Esophagus squamous epithelium (tissue), 5 donors: ENCODE data around the gene EMC6. TPM values are rescaled to one million over a fixed set of nuclear protein-coding genes. Genes with fewer than 3 reads are reported as not detected.

Experiments
- DNase-seq: peaks from one replicate; lab custom pipeline; 2025; lab: John Stamatoyannopoulos, UW
- H3K27ac ChIP-seq, 4 donors: fragments of 200-600 bp; sonication (generic); one replicate each; pipeline ENCODE4 v1.5.1; 2016 to 2019; ENCODE audit warnings: mild to moderate bottlenecking in 1 of 4
- H3K27me3 ChIP-seq, 4 donors: fragments of 200-600 bp; sonication (generic); 1 replicate in 3 of 4; 2 replicates in 1 of 4; pipeline versions ENCODE4 v1.5.1 to v1.6.0; 2017 to 2021; ENCODE audit warnings: antibody characterized with exemption in 1 of 4
- H3K36me3 ChIP-seq, 3 donors: fragments of 200-600 bp; sonication (generic); one replicate each; pipeline ENCODE4 v1.5.1; 2016 to 2019
- H3K4me1 ChIP-seq, 3 donors: fragments of 200-600 bp; sonication (generic); one replicate each; pipeline ENCODE4 v1.5.1; 2017 to 2019
- H3K4me3 ChIP-seq, 4 donors: fragments of 200-600 bp; sonication (generic); 1 replicate in 3 of 4; 2 replicates in 1 of 4; pipeline ENCODE4 v1.5.1; 2016 to 2019; ENCODE audit warnings: mild to moderate bottlenecking in 2 of 4, moderate library complexity in 1 of 4
- H3K9me3 ChIP-seq, 3 donors: fragments of 200-600 bp; sonication (generic); one replicate each; pipeline ENCODE4 v1.5.1; 2016 to 2019
- CTCF ChIP-seq, 6 experiments: fragments of 450-650 bp in 4 of 6; fragments of 200-600 bp in 2 of 6; sonication (generic) in 2 of 6; IDR thresholded peaks; one replicate each; pipeline ENCODE4 v1.5.1; 2016 to 2019; ENCODE audit warnings: antibody characterized with exemption in 6 of 6, mild to moderate bottlenecking in 4 of 6, moderate library complexity in 4 of 6
- POLR2A ChIP-seq, 4 donors: fragments of 450-650 bp; IDR thresholded peaks; one replicate each; pipeline ENCODE4 v1.6.1; 2017; ENCODE audit warnings: antibody characterized with exemption in 4 of 4, mild to moderate bottlenecking in 4 of 4, moderate library complexity in 3 of 4
- WGBS, 2 donors: methylation state at CpG; one replicate each; pipeline ENCODE4 v1.1.5; 2018; 5-methylcytosine and 5-hydroxymethylcytosine counted together
- intact Hi-C: fragments of 100-400 bp; cut with DNase I; formaldehyde crosslinking; loops from one replicate; pipeline ENCODE4 v1.15.0; 2022
- total RNA-seq, 4 donors: library from RNA; depleted of rRNA; stranded (reverse); fragments of >200 nt; gene quantifications; one replicate each; pipeline ENCODE4 v1.1.0, GENCODE V29; 2016
- donor health status: DM: yes; HTN: yes; CAD: no.

Gene EMC6
- total RNA-seq, 4 donors from 2014 or later: 14.5 to 26.3 (median 19.0) TPM

GRCh38 chr17:3712811-3713463, 44.3 kb downstream of the EMC6 start:
- no peaks in the 10 kb centered on the region for H3K27me3 ChIP-seq
- peaks cover 10 to 65% (median 28%) of the 10 kb centered on the region in 3 donors for H3K36me3 ChIP-seq
- no peak overlapping the region for H3K4me3 ChIP-seq
- no peak for DNase-seq
- TF ChIP-seq CTCF (IDR thresholded peaks at IDR 0.05) (no peak), POLR2A (IDR thresholded peaks at IDR 0.05) (no peak)
- no peak overlapping the region for H3K27ac ChIP-seq
- H3K4me1 ChIP-seq: peaks cover 0 to 13% (median 3%) of the 10 kb centered on the region in 3 donors
- H3K9me3 ChIP-seq: no peaks in the 10 kb centered on the region
- intact Hi-C loops: no loop called here
- WGBS, 2 donors: 55 to 69% methylated on average over 10 to 13 of the region's 13 CpGs

GRCh38 chr17:3715296-3715695, 46.7 kb downstream of the EMC6 start:
- Histone ChIP-seq H3K36me3 (peaks cover 10 to 85% (median 28%) of the 10 kb centered on the region in 3 donors), H3K4me1 (peaks cover 0 to 34% (median 17%) of the 10 kb centered on the region in 3 donors), H3K27me3 (no peaks in the 10 kb centered on the region), H3K9me3 (no peaks in the 10 kb centered on the region), H3K27ac (no peak overlapping the region), H3K4me3 (no peak overlapping the region)
- no peak for DNase-seq
- no peak for TF ChIP-seq CTCF (IDR thresholded peaks at IDR 0.05)
- TF ChIP-seq POLR2A (IDR thresholded peaks at IDR 0.05): no peak
- intact Hi-C loops: no loop called here
- 78 to 83% methylated on average over 8 of the region's 8 CpGs for WGBS, 2 donors

GRCh38 chr17:3718201-3718600, 49.6 kb downstream of the EMC6 start:
- intact Hi-C loops: no loop called here
- no peak for TF ChIP-seq POLR2A (IDR thresholded peaks at IDR 0.05)
- no peak for TF ChIP-seq CTCF (IDR thresholded peaks at IDR 0.05)
- Histone ChIP-seq H3K36me3 (peaks cover 10 to 74% (median 28%) of the 10 kb centered on the region in 3 donors), H3K9me3 (no peaks in the 10 kb centered on the region), H3K4me3 (no peak overlapping the region), H3K27me3 (no peaks in the 10 kb centered on the region), H3K4me1 (peaks cover 7 to 50% (median 41%) of the 10 kb centered on the region in 3 donors), H3K27ac (no peak overlapping the region)
- WGBS, 2 donors: 80 to 87% methylated on average over 2 to 4 of the region's 4 CpGs
- DNase-seq: no peak

- Histone ChIP-seq H3K27ac (peak overlapping the region in 2 of 4 donors; percentile 58 to 75), H3K4me1 (peaks cover 9 to 55% (median 44%) of the 10 kb centered on the region in 3 donors), H3K9me3 (no peaks in the 10 kb centered on the region), H3K27me3 (no peaks in the 10 kb centered on the region), H3K36me3 (peaks cover 10 to 64% (median 28%) of the 10 kb centered on the region in 3 donors), H3K4me3 (no peak overlapping the region)
- no peak for DNase-seq
- intact Hi-C loops: no loop called here
- no peak for TF ChIP-seq POLR2A (IDR thresholded peaks at IDR 0.05)
- no peak for TF ChIP-seq CTCF (IDR thresholded peaks at IDR 0.05)
These were observed 50.7 kb downstream of the EMC6 start for GRCh38 chr17:3719265-3719664.

Other genes starting within 250 kb of the EMC6 start
- gene OR1E2, start 235.0 kb upstream of the EMC6 start, total RNA-seq: not detected
- under 1 TPM in 1 of 4 donors, not detected in 3; 0.41 TPM for gene SPATA22, start 197.0 kb upstream of the EMC6 start, total RNA-seq
- under 1 TPM in 3 of 4 donors, not detected in 1; 0.22 to 0.76 (median 0.23) TPM for gene ASPA, start 192.8 kb upstream of the EMC6 start, total RNA-seq
- gene TRPV3, start 111.0 kb upstream of the EMC6 start, total RNA-seq: 1 to 10 TPM in 1 of 4 donors, under 1 TPM in 2, not detected in 1; 0.76 to 1.8 (median 0.99) TPM
- 1 to 10 TPM; 1.4 to 3.4 (median 1.8) TPM for gene TRPV1, start 59.4 kb upstream of the EMC6 start, total RNA-seq
- 10 to 100 TPM; 10.8 to 16.8 (median 14.3) TPM for gene SHPK, start 32.6 kb upstream of the EMC6 start, total RNA-seq
- 10 to 100 TPM in 2 of 4 donors, 1 to 10 TPM in 2; 5.9 to 14.3 (median 9.8) TPM for gene CTNS, start 32.1 kb upstream of the EMC6 start, total RNA-seq
- gene TAX1BP3, start 234 bp upstream of the EMC6 start, total RNA-seq: 100 to 1,000 TPM; 185 to 371 (median 293) TPM
- 1 to 10 TPM in 1 of 4 donors, under 1 TPM in 2, not detected in 1; 0.38 to 1.1 (median 0.97) TPM for gene P2RX5, start 27.3 kb downstream of the EMC6 start, total RNA-seq
- 1 to 10 TPM; 1.4 to 5.4 (median 3.0) TPM for gene HASPIN, start 55.1 kb downstream of the EMC6 start, total RNA-seq
- gene ITGAE, start 132.4 kb downstream of the EMC6 start, total RNA-seq: 10 to 100 TPM in 3 of 4 donors, 1 to 10 TPM in 1; 5.7 to 40.5 (median 26.9) TPM
- gene NCBP3, start 177.4 kb downstream of the EMC6 start, total RNA-seq: 10 to 100 TPM; 12.1 to 26.1 (median 17.1) TPM
- gene CAMKK1, start 224.2 kb downstream of the EMC6 start, total RNA-seq: 1 to 10 TPM; 3.3 to 9.5 (median 3.8) TPM
- 10 to 100 TPM in 1 of 4 donors, 1 to 10 TPM in 3; 1.2 to 13.0 (median 2.1) TPM for gene P2RX1, start 247.7 kb downstream of the EMC6 start, total RNA-seq